Measurements from ENCODE around the gene SYAP1.
A peak's percentile ranks its signal among the peaks of the same experiment; 100 is the strongest.

DNA sequence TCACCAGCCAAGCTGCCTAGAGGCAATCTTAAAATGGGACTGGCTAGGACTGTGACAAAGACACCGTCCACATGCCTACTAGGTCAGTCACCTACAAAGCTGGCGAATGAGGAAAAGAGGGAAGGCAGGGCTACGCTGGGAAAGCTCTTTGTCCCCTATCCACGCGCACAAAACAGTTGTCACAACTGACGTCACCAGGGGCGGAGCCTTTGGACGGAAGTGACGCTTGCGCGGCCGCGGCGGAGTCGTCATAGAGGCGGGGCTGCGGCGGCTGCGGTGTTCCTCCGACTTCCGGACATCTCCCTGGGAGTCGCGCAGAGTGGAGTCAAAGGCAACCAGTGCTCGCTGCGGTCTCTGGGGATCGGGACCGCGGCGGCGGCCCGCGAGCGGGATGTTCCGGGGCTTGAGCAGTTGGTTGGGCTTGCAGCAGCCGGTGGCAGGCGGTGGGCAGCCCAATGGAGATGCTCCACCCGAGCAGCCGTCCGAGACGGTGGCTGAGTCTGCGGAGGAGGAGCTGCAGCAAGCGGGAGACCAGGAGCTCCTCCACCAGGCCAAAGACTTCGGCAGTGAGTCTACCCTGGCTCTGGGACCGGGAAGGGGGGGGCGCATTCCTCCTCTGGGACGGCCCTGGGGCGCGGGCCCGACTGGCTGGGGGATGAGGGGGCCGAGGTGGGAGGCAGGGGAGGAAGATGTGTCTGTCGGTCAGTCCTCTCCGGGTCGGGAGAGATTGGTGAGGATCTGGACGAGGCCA lies at the start of gene SYAP1:
- TF ChIP-seq EP300 (IDR thresholded peaks at IDR 0.05; ENCODE audit: borderline replicate concordance) = no peak
- no peak for TF ChIP-seq EGR1 (IDR thresholded peaks at IDR 0.05)
- peak; percentile 28; the same call in 1 of the 2 replicates for TF ChIP-seq TEAD4 (IDR thresholded peaks at IDR 0.05)
- TF ChIP-seq, protein P1, sequence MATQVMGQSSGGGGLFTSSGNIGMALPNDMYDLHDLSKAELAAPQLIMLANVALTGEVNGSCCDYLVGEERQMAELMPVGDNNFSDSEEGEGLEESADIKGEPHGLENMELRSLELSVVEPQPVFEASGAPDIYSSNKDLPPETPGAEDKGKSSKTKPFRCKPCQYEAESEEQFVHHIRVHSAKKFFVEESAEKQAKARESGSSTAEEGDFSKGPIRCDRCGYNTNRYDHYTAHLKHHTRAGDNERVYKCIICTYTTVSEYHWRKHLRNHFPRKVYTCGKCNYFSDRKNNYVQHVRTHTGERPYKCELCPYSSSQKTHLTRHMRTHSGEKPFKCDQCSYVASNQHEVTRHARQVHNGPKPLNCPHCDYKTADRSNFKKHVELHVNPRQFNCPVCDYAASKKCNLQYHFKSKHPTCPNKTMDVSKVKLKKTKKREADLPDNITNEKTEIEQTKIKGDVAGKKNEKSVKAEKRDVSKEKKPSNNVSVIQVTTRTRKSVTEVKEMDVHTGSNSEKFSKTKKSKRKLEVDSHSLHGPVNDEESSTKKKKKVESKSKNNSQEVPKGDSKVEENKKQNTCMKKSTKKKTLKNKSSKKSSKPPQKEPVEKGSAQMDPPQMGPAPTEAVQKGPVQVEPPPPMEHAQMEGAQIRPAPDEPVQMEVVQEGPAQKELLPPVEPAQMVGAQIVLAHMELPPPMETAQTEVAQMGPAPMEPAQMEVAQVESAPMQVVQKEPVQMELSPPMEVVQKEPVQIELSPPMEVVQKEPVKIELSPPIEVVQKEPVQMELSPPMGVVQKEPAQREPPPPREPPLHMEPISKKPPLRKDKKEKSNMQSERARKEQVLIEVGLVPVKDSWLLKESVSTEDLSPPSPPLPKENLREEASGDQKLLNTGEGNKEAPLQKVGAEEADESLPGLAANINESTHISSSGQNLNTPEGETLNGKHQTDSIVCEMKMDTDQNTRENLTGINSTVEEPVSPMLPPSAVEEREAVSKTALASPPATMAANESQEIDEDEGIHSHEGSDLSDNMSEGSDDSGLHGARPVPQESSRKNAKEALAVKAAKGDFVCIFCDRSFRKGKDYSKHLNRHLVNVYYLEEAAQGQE (IDR thresholded peaks at IDR 0.05; ENCODE audit: low read depth) = no peak
- TF ChIP-seq YY1 (IDR thresholded peaks at IDR 0.05; ENCODE audit: low read depth) = no peak
- peak; percentile 81 for TF ChIP-seq TAF1 (IDR thresholded peaks at IDR 0.05; ENCODE audit: low read depth)
- TF ChIP-seq RAD21 (IDR thresholded peaks at IDR 0.05; ENCODE audit: low read depth) = no peak
- TF ChIP-seq, protein P2, sequence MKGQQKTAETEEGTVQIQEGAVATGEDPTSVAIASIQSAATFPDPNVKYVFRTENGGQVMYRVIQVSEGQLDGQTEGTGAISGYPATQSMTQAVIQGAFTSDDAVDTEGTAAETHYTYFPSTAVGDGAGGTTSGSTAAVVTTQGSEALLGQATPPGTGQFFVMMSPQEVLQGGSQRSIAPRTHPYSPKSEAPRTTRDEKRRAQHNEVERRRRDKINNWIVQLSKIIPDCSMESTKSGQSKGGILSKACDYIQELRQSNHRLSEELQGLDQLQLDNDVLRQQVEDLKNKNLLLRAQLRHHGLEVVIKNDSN (IDR thresholded peaks at IDR 0.05) = 0 out of 2 replicates have a peak, but pooled peaks have one; percentile 18
- TF ChIP-seq, protein P3, sequence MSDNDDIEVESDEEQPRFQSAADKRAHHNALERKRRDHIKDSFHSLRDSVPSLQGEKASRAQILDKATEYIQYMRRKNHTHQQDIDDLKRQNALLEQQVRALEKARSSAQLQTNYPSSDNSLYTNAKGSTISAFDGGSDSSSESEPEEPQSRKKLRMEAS (IDR thresholded peaks at IDR 0.05) = peak; percentile 57
- no peak for TF ChIP-seq CEBPB (IDR thresholded peaks at IDR 0.05)
- no peak for TF ChIP-seq TCF12 (IDR thresholded peaks at IDR 0.05; ENCODE audit: low read depth)
- no peak for TF ChIP-seq ZBTB7A (IDR thresholded peaks at IDR 0.05; ENCODE audit: low read depth)
- no peak for TF ChIP-seq NFIC (IDR thresholded peaks at IDR 0.05)

All from Ishikawa (cell line).